HepG2 (cell line): ENCODE measurements around the gene COL13A1. TPM values are rescaled to one million over a fixed set of nuclear protein-coding genes. Genes with fewer than 3 reads are reported as not detected.

Experiments
- ATAC-seq: fragments of 200-7000 bp; cut with Tn5 transposase; 3 replicates; pipeline ENCODE4 v1.9.1; 2020; ENCODE audit warnings: mild to moderate bottlenecking, moderate library complexity
- BruUV-seq: library from RNA; stranded (reverse); fragments of 400-500 nt; replicated peaks from 2 replicates; lab custom pipeline; 2021; lab: Mats Ljungman, UMichigan
- CTCF ChIA-PET: fragments of 300-600 bp; formaldehyde crosslinking; extraction: SDS; loops from one replicate; lab custom pipeline; 2021; ENCODE audit warnings: low total read pairs, inconsistent platforms, low intra/inter-chr PET ratio; lab: Yijun Ruan, JAX
- POLR2A ChIA-PET: fragments of 350-600 bp; sonication (Branson Sonifier 250); formaldehyde crosslinking; loops from one replicate; lab custom pipeline; 2020; ENCODE audit warnings: antibody characterized with exemption, inconsistent platforms; lab: Yijun Ruan, JAX
- DNase-seq: peaks from one replicate; pipeline ENCODE4 v3.0.0-alpha.2; 2015; ENCODE audit warnings: low spot score
- FAIRE-seq: peaks from 3 replicates; lab custom pipeline; 2011; peaks lifted over from hg19 to GRCh38; lab: Jason Lieb, UNC
- H2AFZ ChIP-seq: one replicate; pipeline ENCODE4 v1.6.1; 2011; ENCODE audit warnings: low read length, inconsistent platforms
- H3K27ac ChIP-seq: fragments of 300-600 bp; 3 replicates; pipeline ENCODE4 v1.8.0; 2011; ENCODE audit warnings: mixed run types, mild to moderate bottlenecking, mixed read lengths, low read length, inconsistent platforms; ENCODE audit not compliant: insufficient read depth; ENCODE audit errors: extremely low read length
- H3K27me3 ChIP-seq, 2 experiments: fragments of 200-600 bp in 1 of 2; 2 replicates in 1 of 2; 3 replicates in 1 of 2; pipeline versions ENCODE4 v1.6.0 to v1.8.0; 2011; ENCODE audit warnings: low read length in 2 of 2, mild to moderate bottlenecking in 2 of 2, moderate library complexity in 2 of 2, inconsistent platforms in 1 of 2; ENCODE audit not compliant: insufficient read depth in 2 of 2, control insufficient read depth in 1 of 2
- H3K36me3 ChIP-seq, 2 experiments: fragments of 200-600 bp in 1 of 2; replicated peaks in 1 of 2; 2 replicates in 1 of 2; 3 replicates in 1 of 2; pipeline versions ENCODE4 v1.5.1 to v1.8.0; 2011; ENCODE audit warnings: low read length in 2 of 2, inconsistent platforms in 1 of 2; ENCODE audit not compliant: insufficient read depth in 2 of 2, control insufficient read depth in 1 of 2
- H3K4me1 ChIP-seq: 2 replicates; pipeline ENCODE4 v1.5.1; 2012; ENCODE audit warnings: low read length, inconsistent platforms; ENCODE audit not compliant: insufficient read depth
- H3K4me2 ChIP-seq: 2 replicates; pipeline ENCODE4 v1.6.0; 2011; ENCODE audit warnings: low read depth, low read length, inconsistent platforms
- H3K4me3 ChIP-seq, 3 experiments: fragments of 200-600 bp in 1 of 3; sonication (generic), shearing (Covaris generic) in 1 of 3; replicated peaks in 1 of 3; 2 replicates each; pipeline ENCODE4 v1.5.1; 2011 to 2016; ENCODE audit warnings: low read length in 3 of 3, inconsistent platforms in 2 of 3, low read depth in 2 of 3, mild to moderate bottlenecking in 2 of 3, control low read depth in 1 of 3, mixed read lengths in 1 of 3; ENCODE audit not compliant: insufficient read depth in 1 of 3
- H3K79me2 ChIP-seq: one replicate; pipeline ENCODE4 v1.6.1; 2011; ENCODE audit warnings: low read length, inconsistent platforms; ENCODE audit not compliant: insufficient read depth
- H3K9ac ChIP-seq: 2 replicates; pipeline ENCODE4 v1.6.0; 2011; ENCODE audit warnings: mild to moderate bottlenecking, low read depth, low read length, inconsistent platforms; ENCODE audit not compliant: insufficient read depth
- H3K9me3 ChIP-seq: 2 replicates; pipeline ENCODE4 v1.5.1; 2012; ENCODE audit warnings: mild to moderate bottlenecking, low read length
- H4K20me1 ChIP-seq: 2 replicates; pipeline ENCODE4 v1.6.0; 2011; ENCODE audit warnings: inconsistent platforms, mild to moderate bottlenecking, low read length, moderate library complexity; ENCODE audit not compliant: insufficient read depth
- HNRNPLL ChIP-seq: fragments of 200-400 bp; formaldehyde crosslinking; IDR thresholded peaks from 2 replicates; pipeline ENCODE4 v1.6.1; 2017; ENCODE audit warnings: mild to moderate bottlenecking, low read depth, low read length; ENCODE audit not compliant: poor library complexity, severe bottlenecking
- MTERF4 ChIP-seq: sonication (generic); formaldehyde crosslinking; IDR thresholded peaks from 2 replicates; pipeline ENCODE4 v1.8.0; 2023; ENCODE audit warnings: mild to moderate bottlenecking, missing genetic modification reagents
- NFKB2 ChIP-seq: sonication (generic); formaldehyde crosslinking; IDR thresholded peaks from 2 replicates; pipeline ENCODE4 v1.4.0; 2020; ENCODE audit warnings: missing genetic modification reagents, borderline replicate concordance
- NFRKB ChIP-seq: fragments of 450-650 bp; IDR thresholded peaks from 2 replicates; pipeline ENCODE4 v1.6.1; 2017
- NR2F2 ChIP-seq: IDR thresholded peaks from 2 replicates; pipeline ENCODE4 v1.6.1; 2012; ENCODE audit warnings: low read depth, inconsistent platforms, borderline replicate concordance
- POLR2AphosphoS5 ChIP-seq: IDR thresholded peaks from 2 replicates; pipeline ENCODE4 v1.6.1; 2012; ENCODE audit warnings: low read depth, low read length
- SETDB1 ChIP-seq: sonication (generic); formaldehyde crosslinking; IDR thresholded peaks from 2 replicates; pipeline ENCODE4 v1.5.1; 2020; ENCODE audit warnings: missing genetic modification reagents, mild to moderate bottlenecking, borderline replicate concordance
- ZMYM2 ChIP-seq: sonication (generic); formaldehyde crosslinking; IDR thresholded peaks from 2 replicates; pipeline ENCODE4 v1.8.0; 2022; ENCODE audit warnings: mild to moderate bottlenecking, missing genetic modification reagents
- ZNF101 ChIP-seq: sonication (generic); formaldehyde crosslinking; IDR thresholded peaks from 2 replicates; pipeline ENCODE4 v1.4.0; 2020; ENCODE audit warnings: mild to moderate bottlenecking, low read depth, missing genetic modification reagents, borderline replicate concordance
- ZNF12 ChIP-seq: sonication (generic); formaldehyde crosslinking; IDR thresholded peaks from 2 replicates; pipeline ENCODE4 v1.5.0; 2020; ENCODE audit warnings: missing genetic modification reagents
- ZNF3 ChIP-seq: IDR thresholded peaks from 2 replicates; pipeline ENCODE4 v1.7.0; 2017; ENCODE audit warnings: inconsistent platforms
- ZNF446 ChIP-seq: sonication (generic); formaldehyde crosslinking; IDR thresholded peaks from 2 replicates; pipeline ENCODE4 v1.5.0; 2020; ENCODE audit warnings: mild to moderate bottlenecking, missing genetic modification reagents
- ZNF543 ChIP-seq: sonication (generic); formaldehyde crosslinking; IDR thresholded peaks from 2 replicates; pipeline ENCODE4 v1.4.0; 2020; ENCODE audit warnings: mild to moderate bottlenecking, missing genetic modification reagents
- ZSCAN29 ChIP-seq: sonication (generic); formaldehyde crosslinking; conservative IDR thresholded peaks from 2 replicates; pipeline ENCODE4 v1.4.0; 2020; ENCODE audit warnings: mild to moderate bottlenecking, missing genetic modification reagents
- whole genome bisulfite sequencing: methylation state at CpG from one replicate; pipeline ENCODE4 v1.1.6; 2017; ENCODE audit warnings: low lambda C conversion rate; 5-methylcytosine and 5-hydroxymethylcytosine counted together
- in situ Hi-C: cut with HindIII; loops from 2 replicates; pipeline ENCODE4 v1.10.0; 2017; ENCODE audit warnings: low pct_unique_long_range_greater_than_20kb; ENCODE audit not compliant: extremely low pct_ligation_motif_present
- intact Hi-C: fragments of 100-400 bp; cut with micrococcal nuclease; formaldehyde crosslinking; loops from one replicate; pipeline ENCODE4 v1.10.0; 2022; ENCODE audit not compliant: unreplicated experiment
- polyA plus RNA-seq, 8 experiments: library from polyadenylated mRNA; depleted of rRNA in 3 of 8; stranded (reverse) in 7 of 8; unstranded in 1 of 8; fragments of >200 nt; fragmentation: Illumina TruSeq in 4 of 8; extraction: Trizol in 4 of 8; gene quantifications; 2 replicates each; pipeline versions ENCODE4 v1.2.1 to v1.2.3, GENCODE V29; 2011 to 2016; ENCODE audit warnings: low read depth in 4 of 8, missing spikeins in 1 of 8, mixed read lengths in 1 of 8; ENCODE audit not compliant: insufficient read depth in 1 of 8
- total RNA-seq, 5 experiments: library from RNA; depleted of rRNA; stranded (reverse); fragments of >200 nt; fragmentation: Illumina TruSeq; extraction: Trizol; gene quantifications; 2 replicates each; pipeline ENCODE4 v1.2.3, GENCODE V29; 2016; ENCODE audit warnings: low read depth in 1 of 5
- TF ChIP-seq, protein P1 (sequence below): sonication (generic); formaldehyde crosslinking; IDR thresholded peaks from 2 replicates; pipeline ENCODE4 v1.5.0; 2020; ENCODE audit warnings: missing genetic modification reagents, mild to moderate bottlenecking, borderline replicate concordance
- TF ChIP-seq, protein P2 (sequence below): fragments of 450-650 bp; IDR thresholded peaks from 2 replicates; pipeline ENCODE4 v1.6.1; 2017

COL13A1 gene
- total and polyA plus RNA-seq, 2 of the 13 experiments (the other 11 are each of a cell fraction or from before 2014, with no cell fraction given): 0.07 TPM; not detected in 1

GRCh38 chr10:69969977-69970376 lies 168.3 kb downstream of the COL13A1 start:
- ATAC-seq: no peak
- POLR2A ChIA-PET: no interaction called here
- Histone ChIP-seq H3K27me3 (peaks cover 7 to 44% of the 10 kb centered on the region in 2 experiments; a peak in 3 of 5 replicates), H2AFZ (no peak overlapping the region), H3K27ac (no peak overlapping the region), H3K4me1 (peaks cover 6% of the 10 kb centered on the region; the same call in 1 of the 2 replicates), H3K79me2 (no peaks in the 10 kb centered on the region), H3K9ac (no peak overlapping the region), H3K4me3 (no peak overlapping the region), H3K36me3 (no peaks in the 10 kb centered on the region), H4K20me1 (no peaks in the 10 kb centered on the region), H3K9me3 (no peaks in the 10 kb centered on the region), H3K4me2 (no peak overlapping the region)
- FAIRE-seq: no peak
- no TSS peak for BruUV-seq
- WGBS: no CpG with 5 or more reads among the region's 3 CpGs
- CTCF ChIA-PET: no interaction called here
- TF ChIP-seq ZNF446 (CRISPR knock-in tag) (no peak), POLR2AphosphoS5 (no peak), ZSCAN29 (CRISPR knock-in tag) (no peak), ZMYM2 (CRISPR knock-in tag) (no peak), NR2F2 (no peak)
- intact Hi-C loops (loop anchor here (2.0 kb wide), 1 partner anchor 83 kb away; the partner anchor contains the start of gene MACROH2A2), in situ Hi-C loops (no loop called here)
- no peak for DNase-seq

GRCh38 chr10:69972981-69973397 lies 171.3 kb downstream of the COL13A1 start:
- Histone ChIP-seq H3K9me3 (peaks cover 4% of the 10 kb centered on the region; the same call in 1 of the 2 replicates), H3K9ac (no peak overlapping the region), H2AFZ (no peak overlapping the region), H3K27me3 (peaks cover 3 to 36% of the 10 kb centered on the region in 2 experiments; a peak in 3 of 5 replicates), H3K27ac (no peak overlapping the region), H3K4me3 (no peak overlapping the region), H3K4me2 (no peak overlapping the region), H3K79me2 (no peaks in the 10 kb centered on the region), H4K20me1 (no peaks in the 10 kb centered on the region), H3K36me3 (no peaks in the 10 kb centered on the region), H3K4me1 (peaks cover 12% of the 10 kb centered on the region)
- TF ChIP-seq, protein P1, sequence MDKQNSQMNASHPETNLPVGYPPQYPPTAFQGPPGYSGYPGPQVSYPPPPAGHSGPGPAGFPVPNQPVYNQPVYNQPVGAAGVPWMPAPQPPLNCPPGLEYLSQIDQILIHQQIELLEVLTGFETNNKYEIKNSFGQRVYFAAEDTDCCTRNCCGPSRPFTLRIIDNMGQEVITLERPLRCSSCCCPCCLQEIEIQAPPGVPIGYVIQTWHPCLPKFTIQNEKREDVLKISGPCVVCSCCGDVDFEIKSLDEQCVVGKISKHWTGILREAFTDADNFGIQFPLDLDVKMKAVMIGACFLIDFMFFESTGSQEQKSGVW (CRISPR knock-in tag): no peak
- TF ChIP-seq, protein P2, sequence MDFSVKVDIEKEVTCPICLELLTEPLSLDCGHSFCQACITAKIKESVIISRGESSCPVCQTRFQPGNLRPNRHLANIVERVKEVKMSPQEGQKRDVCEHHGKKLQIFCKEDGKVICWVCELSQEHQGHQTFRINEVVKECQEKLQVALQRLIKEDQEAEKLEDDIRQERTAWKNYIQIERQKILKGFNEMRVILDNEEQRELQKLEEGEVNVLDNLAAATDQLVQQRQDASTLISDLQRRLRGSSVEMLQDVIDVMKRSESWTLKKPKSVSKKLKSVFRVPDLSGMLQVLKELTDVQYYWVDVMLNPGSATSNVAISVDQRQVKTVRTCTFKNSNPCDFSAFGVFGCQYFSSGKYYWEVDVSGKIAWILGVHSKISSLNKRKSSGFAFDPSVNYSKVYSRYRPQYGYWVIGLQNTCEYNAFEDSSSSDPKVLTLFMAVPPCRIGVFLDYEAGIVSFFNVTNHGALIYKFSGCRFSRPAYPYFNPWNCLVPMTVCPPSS: no peak
- TF ChIP-seq ZNF101: no peak
- no peak for TF ChIP-seq MTERF4
- TF ChIP-seq NFRKB: no peak
- no peak for TF ChIP-seq HNRNPLL
- no peak for TF ChIP-seq SETDB1 (CRISPR knock-in tag)
- no peak for TF ChIP-seq ZNF543 (CRISPR knock-in tag)
- no peak for TF ChIP-seq NFKB2
- TF ChIP-seq ZNF3 (CRISPR knock-in tag): no peak
- TF ChIP-seq ZNF12 (CRISPR knock-in tag): no peak
- ChIA-PET CTCF (no interaction called here), POLR2A (no interaction called here)
- no TSS peak for BruUV-seq
- ATAC-seq (no peak), FAIRE-seq (no peak), DNase-seq (no peak)
- in situ Hi-C loops: no loop called here
- intact Hi-C loops: no loop called here
- WGBS: 0% methylated on average over 3 of the region's 3 CpGs
